Stimulated activated CD8-positive, alpha-beta memory T cell treated with anti-CD3 and anti-CD28 coated beads, Interleukin-4, amount 100 ng/mL, for 1 hour (primary cell): ENCODE results near the gene DUOX1.
"Not testable (repeated sequence)": the region's sequence is repeated elsewhere in the genome, so short reads cannot be mapped to it uniquely, and the experiment has no call there.

Experiments used
- DNase-seq, 2 donors: peaks; one replicate each; pipeline ENCODE4 v3.0.0-alpha.2; 2020; ENCODE audit warnings: low read depth in 2 of 2, low spot score in 1 of 2

The DUOX1 gene

GRCh38 chr15:45129651-45130129, at the start of gene DUOX1, which contains the start of gene DUOXA1:
DUOX1 (plus strand) TSS chr15:45129994; CDS start chr15:45131967, 1,973 bp downstream.
DUOXA1 (minus strand) TSS chr15:45129879; CDS start chr15:45123014, 6,865 bp downstream.
- no peak for DNase-seq

- not testable (repeated sequence) for DNase-seq
Observed at GRCh38 chr15:45080593-45080992, 49.2 kb upstream of the DUOX1 start.

DNA sequence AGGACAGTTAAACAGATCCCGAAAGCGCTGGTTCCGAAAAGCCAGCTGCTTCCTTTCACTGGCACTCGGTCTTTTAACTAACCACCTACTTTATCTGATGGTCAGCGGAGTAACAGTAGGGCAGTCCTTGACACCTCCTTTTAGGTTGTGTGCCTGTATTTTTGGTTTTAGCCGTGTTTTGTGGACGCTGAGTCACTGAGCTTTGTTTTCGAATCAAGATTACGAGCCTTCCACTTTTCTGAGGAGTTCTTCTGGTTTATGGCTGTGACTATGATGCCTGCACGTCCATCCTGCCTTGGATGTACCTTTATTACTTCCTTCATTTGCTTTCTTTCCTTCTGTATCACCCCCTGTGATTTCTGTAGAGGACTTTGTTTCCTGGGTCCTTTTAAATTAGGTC, 47.4 kb upstream of the DUOX1 start:
- not testable (repeated sequence) for DNase-seq

DNA sequence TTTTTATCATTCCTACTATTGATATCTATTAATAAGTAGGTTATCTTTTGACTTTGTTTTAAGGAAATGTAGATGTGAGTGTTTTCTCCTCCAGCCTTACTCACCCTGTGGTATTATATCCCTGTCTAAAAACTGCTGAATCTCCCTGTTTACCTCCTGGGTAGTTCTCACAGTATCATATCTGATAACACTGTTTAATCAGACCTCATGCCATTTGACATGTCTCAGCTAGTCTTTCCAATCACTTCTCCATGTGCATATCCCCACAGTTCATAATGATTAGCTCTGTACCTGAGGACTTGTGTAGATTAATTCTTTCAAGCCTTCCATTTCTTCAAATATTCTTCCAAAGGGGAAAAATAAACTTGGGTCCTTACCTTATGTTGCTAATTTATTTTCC, 46.6 kb upstream of the DUOX1 start:
- DNase-seq, result no peak

GRCh38 chr15:45084163-45084562, 45.6 kb upstream of the DUOX1 start:
- DNase-seq, result no peak

- no peak for DNase-seq
Observed at GRCh38 chr15:45087513-45087912, 42.3 kb upstream of the DUOX1 start.

DNA sequence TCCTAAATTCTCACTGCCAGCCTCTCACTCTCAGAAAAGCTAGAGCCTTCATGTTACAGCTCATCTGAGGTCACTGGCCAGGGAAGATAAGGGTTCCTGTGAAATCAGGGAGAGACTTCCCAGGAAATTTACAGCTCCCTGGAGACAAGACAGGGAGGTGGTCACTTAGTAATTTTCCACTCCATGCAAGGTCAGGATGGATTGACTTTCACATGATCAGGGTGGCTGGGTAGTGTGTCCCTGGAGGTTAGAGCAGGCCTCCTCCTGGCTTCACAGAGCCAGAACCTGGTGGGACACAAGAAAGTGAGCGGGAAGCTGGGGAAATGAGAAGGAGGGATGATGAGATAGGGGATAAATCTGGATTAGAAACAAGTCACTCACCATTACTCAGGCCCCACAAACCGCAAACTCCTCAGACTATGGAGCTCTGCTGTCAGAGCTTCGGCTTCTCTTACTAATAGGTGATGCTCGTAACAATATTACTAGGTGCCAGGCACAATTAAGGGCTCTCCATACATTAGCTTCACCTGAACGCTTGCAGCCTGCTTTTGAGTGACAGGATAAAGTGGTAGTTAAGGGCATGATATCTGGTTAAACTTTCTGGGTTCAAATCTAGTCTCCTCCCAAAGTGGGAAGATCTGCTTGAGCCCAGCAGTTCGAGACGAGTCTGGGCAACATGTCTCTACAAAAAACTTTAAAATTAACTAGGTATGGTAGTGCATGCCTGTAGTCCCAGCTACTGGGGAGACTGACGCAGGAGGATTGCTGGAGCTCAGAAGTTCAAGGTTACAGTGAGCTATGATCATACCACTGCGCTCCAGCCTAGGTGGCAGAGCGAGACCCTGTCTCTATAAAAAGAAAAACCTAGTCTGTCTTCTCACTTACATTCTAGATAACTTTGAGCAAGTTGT, 40.7 kb upstream of the DUOX1 start:
- DNase-seq, result no peak

- no peak for DNase-seq
Observed at GRCh38 chr15:45089712-45090373, 40.0 kb upstream of the DUOX1 start.

GRCh38 chr15:45091161-45091560, 38.6 kb upstream of the DUOX1 start:
- DNase-seq, result no peak

- DNase-seq, result no peak
Observed at GRCh38 chr15:45091576-45091975, 38.2 kb upstream of the DUOX1 start.

DNA sequence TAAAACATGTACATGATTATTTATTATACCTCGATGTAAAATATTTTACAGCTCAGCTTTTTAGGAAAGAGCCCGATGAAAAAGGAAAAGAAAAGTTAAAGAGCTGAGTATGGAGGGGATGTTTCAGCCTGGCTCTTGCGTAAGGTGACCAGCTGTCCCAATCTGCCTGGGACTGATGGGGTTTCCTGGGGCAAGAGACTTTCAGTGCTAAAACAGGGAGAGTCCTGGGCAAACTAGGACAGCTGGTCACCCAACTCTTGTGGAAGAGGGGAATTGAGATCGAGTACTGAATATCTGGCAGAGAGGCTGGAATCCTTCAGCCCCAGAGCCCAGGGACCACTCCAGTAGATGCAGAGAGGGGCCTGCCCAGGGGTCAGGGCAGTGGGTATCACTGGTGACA, 36.8 kb upstream of the DUOX1 start:
- no peak for DNase-seq

DNA sequence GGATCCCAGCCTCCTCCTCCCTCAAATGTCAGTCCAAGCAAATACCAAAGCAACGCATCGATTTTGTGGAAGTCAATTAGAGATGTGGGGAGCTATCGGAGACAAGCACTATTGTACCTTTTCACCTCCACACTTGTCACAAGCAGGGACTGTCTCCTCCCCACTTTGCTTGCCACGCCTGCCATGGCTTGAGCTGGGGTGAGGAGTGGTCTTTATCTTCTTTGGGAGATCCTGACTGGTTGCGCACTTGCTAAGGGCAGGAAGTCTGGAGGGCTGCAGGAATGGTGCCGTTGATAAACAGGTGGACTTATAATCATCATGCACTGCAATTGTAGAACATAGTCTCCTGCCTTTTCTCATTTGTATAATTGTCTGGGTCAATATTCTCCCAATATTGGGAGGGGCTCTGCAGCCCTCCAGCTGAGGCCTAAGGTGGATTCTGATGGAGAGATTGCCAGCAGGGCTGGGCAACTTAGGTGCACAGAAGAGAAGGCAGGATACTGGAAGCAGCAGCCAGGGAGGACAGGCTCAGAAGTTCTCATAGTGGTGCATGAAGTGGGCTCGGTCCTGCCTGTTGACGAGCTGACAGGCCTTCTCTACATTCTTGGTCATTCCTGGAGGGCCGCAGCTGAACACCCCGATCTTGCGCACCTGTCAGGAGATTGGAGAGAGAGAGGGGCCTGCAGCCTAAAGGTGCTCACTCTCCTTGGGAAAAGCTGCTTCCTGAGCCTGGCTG, 36.0 kb upstream of the DUOX1 start:
- no peak for DNase-seq

DNA sequence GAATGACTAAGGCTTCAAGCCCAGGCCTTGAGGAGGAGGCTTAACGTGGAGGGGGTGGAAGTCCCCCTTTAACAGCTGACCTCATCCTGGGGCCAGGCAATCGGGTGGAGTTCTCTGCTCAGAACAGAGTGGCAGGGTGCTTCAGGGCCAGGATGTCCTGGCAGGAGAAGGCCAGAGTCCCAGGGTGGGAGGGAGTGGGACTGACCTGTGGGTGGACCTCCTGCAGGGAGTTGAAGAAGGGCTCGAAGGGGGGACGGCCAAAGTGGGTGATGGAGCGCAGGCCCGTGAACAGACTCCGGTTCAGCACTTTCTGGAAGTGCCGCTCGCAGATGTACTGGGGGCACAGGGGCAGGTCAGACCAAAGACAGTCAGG, 35.5 kb upstream of the DUOX1 start:
- DNase-seq, result no peak

- DNase-seq, result no peak
Observed at GRCh38 chr15:45095661-45096060, 34.1 kb upstream of the DUOX1 start.

- DNase-seq, result no peak
Observed at GRCh38 chr15:45097466-45097865, 32.3 kb upstream of the DUOX1 start.

DNA sequence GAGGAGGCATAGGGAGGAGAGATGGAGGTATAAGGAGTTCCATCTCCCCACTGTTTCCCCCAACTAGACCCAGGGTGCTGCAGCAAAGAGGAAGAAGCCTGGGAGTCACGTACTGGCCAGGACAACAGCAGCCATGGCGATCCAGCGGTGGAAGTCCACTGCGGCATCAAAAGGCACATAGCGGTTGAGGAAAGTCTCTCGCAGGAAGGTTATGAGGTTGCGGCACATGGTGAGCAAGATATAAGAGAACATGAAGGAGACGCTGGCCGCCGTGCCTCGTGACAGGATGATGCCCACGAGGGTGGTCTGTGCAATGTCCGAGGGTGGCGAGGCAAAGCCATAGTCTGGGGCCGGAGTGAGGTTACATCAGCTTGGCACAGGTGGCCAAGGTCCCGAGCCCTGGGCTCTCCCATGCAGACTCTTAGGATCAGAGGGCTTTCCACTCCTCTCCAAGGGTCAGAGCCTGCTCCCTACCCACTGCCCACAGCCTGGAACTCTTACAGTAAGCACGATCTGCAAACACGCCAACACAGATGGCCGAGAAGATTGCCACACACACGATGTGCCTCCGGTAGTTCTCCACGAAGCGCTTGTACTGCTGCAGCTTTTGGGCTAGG, 30.1 kb upstream of the DUOX1 start:
- DNase-seq, result no peak

DNA sequence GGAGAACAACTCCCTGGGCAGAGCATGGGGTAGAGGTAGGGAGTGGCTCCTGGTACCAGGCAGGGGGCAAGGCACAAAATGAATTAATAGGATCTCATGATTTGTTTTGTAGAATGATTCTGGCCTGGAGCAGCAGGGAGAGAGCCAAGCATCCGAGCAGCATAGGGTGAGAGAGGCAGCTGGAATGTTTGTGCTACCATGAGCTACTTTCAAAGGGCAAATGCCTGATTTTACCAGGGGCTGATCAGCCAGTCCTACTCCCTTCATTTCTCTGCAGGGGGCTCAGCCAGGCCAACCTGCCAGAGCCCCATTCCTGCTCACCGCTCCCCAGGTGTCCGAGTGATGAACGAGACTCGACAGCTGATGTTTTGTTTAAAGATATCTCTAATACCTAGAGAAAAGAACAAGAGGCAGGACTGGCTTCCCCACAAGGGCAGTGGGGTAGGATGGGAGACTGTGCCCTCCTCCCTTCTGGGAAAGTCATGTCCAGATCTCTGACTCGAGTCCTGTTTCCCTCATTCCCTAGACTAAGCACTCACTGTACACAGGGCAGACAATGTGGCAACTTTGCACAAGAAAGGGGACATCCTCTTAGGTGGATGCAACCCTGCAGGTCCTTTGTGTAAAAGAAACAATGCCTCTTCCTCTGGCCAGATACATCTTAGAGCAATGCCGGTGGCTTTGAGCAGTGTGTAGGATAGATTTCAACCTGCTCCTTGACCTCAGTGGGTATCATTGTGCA, 28.7 kb upstream of the DUOX1 start:
- DNase-seq, result no peak

- DNase-seq, result no peak
Observed at GRCh38 chr15:45101749-45102148, 28.0 kb upstream of the DUOX1 start.

DNA sequence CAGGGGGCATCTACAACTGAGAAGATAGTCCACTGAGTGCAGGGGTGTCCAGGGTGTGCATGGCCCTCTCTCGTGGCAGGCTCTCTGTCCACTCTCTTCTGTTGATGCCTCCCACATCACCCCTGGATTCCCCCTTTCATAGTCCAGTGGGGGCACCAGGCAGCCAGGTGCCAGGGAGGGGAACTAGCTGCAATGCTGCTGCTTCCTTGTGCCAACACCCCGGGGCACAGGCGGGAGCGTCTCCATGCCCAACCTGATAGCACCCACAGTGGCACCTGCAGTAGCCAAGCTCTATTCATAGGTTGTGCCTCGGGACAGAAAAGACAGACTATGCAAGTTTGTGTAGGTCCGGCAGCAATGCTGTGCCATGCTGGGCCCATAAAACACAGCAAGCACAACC, 27.6 kb upstream of the DUOX1 start:
- DNase-seq, result no peak

- not testable (repeated sequence) for DNase-seq
Observed at GRCh38 chr15:45104170-45104569, 25.6 kb upstream of the DUOX1 start.
